ENCODE data around the gene CTIF. TPM values are rescaled to one million over a fixed set of nuclear protein-coding genes. Genes with fewer than 3 reads are reported as not detected.

The CTIF gene
- total RNA-seq, 1 experiment from 2014 or later, result 3.7 TPM

- in situ Hi-C loops (cut with HindIII; ENCODE audit: low pct_unique_long_range_greater_than_20kb, low sequenced_read_pairs), result no loop called here
- DNase-seq (ENCODE audit: low read depth, low spot score), result no peak
Observed at GRCh38 chr18:48661421-48661820, 122.6 kb downstream of the CTIF start.

- in situ Hi-C loops (cut with HindIII; ENCODE audit: low pct_unique_long_range_greater_than_20kb, low sequenced_read_pairs), result no loop called here
- no peak for DNase-seq (ENCODE audit: low read depth, low spot score)
Observed at GRCh38 chr18:48662011-48662661, 123.3 kb downstream of the CTIF start.

GRCh38 chr18:48663096-48663930 is 124.5 kb downstream of the CTIF start:
- no peak for DNase-seq (ENCODE audit: low read depth, low spot score)
- in situ Hi-C loops (cut with HindIII; ENCODE audit: low pct_unique_long_range_greater_than_20kb, low sequenced_read_pairs), result no loop called here

- in situ Hi-C loops (cut with HindIII; ENCODE audit: low pct_unique_long_range_greater_than_20kb, low sequenced_read_pairs), result no loop called here
- peak; percentile 58 for DNase-seq (ENCODE audit: low read depth, low spot score)
Observed at GRCh38 chr18:48663931-48664847, 125.4 kb downstream of the CTIF start.

- no peak for DNase-seq (ENCODE audit: low read depth, low spot score)
- in situ Hi-C loops (cut with HindIII; ENCODE audit: low pct_unique_long_range_greater_than_20kb, low sequenced_read_pairs), result no loop called here
Observed at GRCh38 chr18:48665654-48666053, 126.8 kb downstream of the CTIF start.

GRCh38 chr18:48666613-48667012 is 127.8 kb downstream of the CTIF start:
- no peak for DNase-seq (ENCODE audit: low read depth, low spot score)
- in situ Hi-C loops (cut with HindIII; ENCODE audit: low pct_unique_long_range_greater_than_20kb, low sequenced_read_pairs), result no loop called here

- in situ Hi-C loops (cut with HindIII; ENCODE audit: low pct_unique_long_range_greater_than_20kb, low sequenced_read_pairs), result no loop called here
- DNase-seq (ENCODE audit: low read depth, low spot score), result no peak
Observed at GRCh38 chr18:48667276-48668254, 128.7 kb downstream of the CTIF start.

GRCh38 chr18:48668466-48669179 is 129.8 kb downstream of the CTIF start:
- peak; percentile 37 for DNase-seq (ENCODE audit: low read depth, low spot score)
- in situ Hi-C loops (cut with HindIII; ENCODE audit: low pct_unique_long_range_greater_than_20kb, low sequenced_read_pairs), result no loop called here

- in situ Hi-C loops (cut with HindIII; ENCODE audit: low pct_unique_long_range_greater_than_20kb, low sequenced_read_pairs), result no loop called here
- no peak for DNase-seq (ENCODE audit: low read depth, low spot score)
Observed at GRCh38 chr18:48669180-48669675, 130.4 kb downstream of the CTIF start.

- in situ Hi-C loops (cut with HindIII; ENCODE audit: low pct_unique_long_range_greater_than_20kb, low sequenced_read_pairs), result no loop called here
- DNase-seq (ENCODE audit: low read depth, low spot score), result no peak
Observed at GRCh38 chr18:48669991-48670750, 131.3 kb downstream of the CTIF start.

GRCh38 chr18:48670751-48671560 is 132.1 kb downstream of the CTIF start:
- no peak for DNase-seq (ENCODE audit: low read depth, low spot score)
- in situ Hi-C loops (cut with HindIII; ENCODE audit: low pct_unique_long_range_greater_than_20kb, low sequenced_read_pairs), result no loop called here

- no peak for DNase-seq (ENCODE audit: low read depth, low spot score)
- in situ Hi-C loops (cut with HindIII; ENCODE audit: low pct_unique_long_range_greater_than_20kb, low sequenced_read_pairs), result no loop called here
Observed at GRCh38 chr18:48671561-48671945, 132.7 kb downstream of the CTIF start.

- DNase-seq (ENCODE audit: low read depth, low spot score), result no peak
- in situ Hi-C loops (cut with HindIII; ENCODE audit: low pct_unique_long_range_greater_than_20kb, low sequenced_read_pairs), result no loop called here
Observed at GRCh38 chr18:48672671-48673340, 134.0 kb downstream of the CTIF start.

- no peak for DNase-seq (ENCODE audit: low read depth, low spot score)
- in situ Hi-C loops (cut with HindIII; ENCODE audit: low pct_unique_long_range_greater_than_20kb, low sequenced_read_pairs), result no loop called here
Observed at GRCh38 chr18:48673456-48673852, 134.6 kb downstream of the CTIF start.
